H1 (cell line): Measurements from ENCODE around the gene LINGO4. TPM values are rescaled to one million over a fixed set of nuclear protein-coding genes. Genes with fewer than 3 reads are reported as not detected.

Experiments
- CTCF ChIA-PET: fragments of 300-600 bp; sonication (Branson Sonifier 250); formaldehyde crosslinking; loops from one replicate; lab custom pipeline; 2021; ENCODE audit not compliant: partially characterized antibody; lab: Charles Lee
- POLR2A ChIA-PET: fragments of 300-600 bp; sonication (Branson Sonifier 250); formaldehyde crosslinking; loops from one replicate; lab custom pipeline; 2021; ENCODE audit warnings: inconsistent platforms; ENCODE audit not compliant: partially characterized antibody; lab: Charles Lee
- DNase-seq, 2 experiments: peaks; one replicate each; pipeline versions ENCODE4 v3.0.0 to v3.0.0-alpha.2; 2010 to 2022; ENCODE audit warnings: low spot score in 2 of 2, low read depth in 1 of 2, mixed read lengths in 1 of 2
- FAIRE-seq: peaks from 2 replicates; lab custom pipeline; 2011; peaks lifted over from hg19 to GRCh38; lab: Jason Lieb, UNC
- H2AFZ ChIP-seq: 2 replicates; pipeline ENCODE4 v1.8.1; 2012; ENCODE audit warnings: low read length, inconsistent platforms
- H2AK5ac ChIP-seq: 2 replicates; pipeline ENCODE4 v1.6.1; 2013; ENCODE audit warnings: low read depth, low read length
- H2BK120ac ChIP-seq: replicated peaks from 2 replicates; pipeline ENCODE3; 2013; ENCODE audit warnings: low read depth, low read length, inconsistent platforms
- H2BK12ac ChIP-seq: 2 replicates; pipeline ENCODE4 v1.6.1; 2013; ENCODE audit warnings: low read depth, low read length
- H2BK15ac ChIP-seq: 2 replicates; pipeline ENCODE4 v1.6.1; 2013; ENCODE audit warnings: low read length
- H2BK20ac ChIP-seq: 2 replicates; pipeline ENCODE4 v1.6.1; 2013; ENCODE audit warnings: low read length
- H2BK5ac ChIP-seq: 2 replicates; pipeline ENCODE4 v1.6.1; 2013; ENCODE audit warnings: low read depth, low read length
- H3K14ac ChIP-seq: 2 replicates; pipeline ENCODE4 v1.6.1; 2013; ENCODE audit warnings: inconsistent platforms; ENCODE audit not compliant: insufficient read length
- H3K18ac ChIP-seq: 2 replicates; pipeline ENCODE4 v1.6.1; 2013; ENCODE audit warnings: low read length; ENCODE audit errors: extremely low read depth
- H3K23ac ChIP-seq: 2 replicates; pipeline ENCODE4 v1.6.1; 2013; ENCODE audit warnings: inconsistent platforms; ENCODE audit not compliant: insufficient read length
- H3K23me2 ChIP-seq: 2 replicates; pipeline ENCODE4 v1.6.1; 2013; ENCODE audit warnings: low read depth, low read length
- H3K27ac ChIP-seq: 2 replicates; pipeline ENCODE4 v1.6.1; 2011; ENCODE audit warnings: low read depth, low read length, inconsistent platforms
- H3K27me3 ChIP-seq, 4 experiments: replicated peaks in 1 of 4; 1 replicate in 1 of 4; 2 replicates in 3 of 4; pipeline versions ENCODE4 v1.6.1 to v1.8.1; 2011 to 2013; ENCODE audit warnings: low read length in 3 of 4, mild to moderate bottlenecking in 3 of 4, inconsistent platforms in 2 of 4, mixed read lengths in 2 of 4, moderate library complexity in 1 of 4; ENCODE audit not compliant: control insufficient read depth in 3 of 4, insufficient read depth in 3 of 4; ENCODE audit errors: extremely low read depth in 1 of 4
- H3K36me3 ChIP-seq, 4 experiments: 2 replicates each; pipeline versions ENCODE4 v1.6.1 to v1.8.1; 2011 to 2013; ENCODE audit warnings: mild to moderate bottlenecking in 4 of 4, low read length in 3 of 4, moderate library complexity in 2 of 4, control low read depth in 1 of 4, inconsistent platforms in 1 of 4; ENCODE audit not compliant: insufficient read depth in 4 of 4, control insufficient read depth in 2 of 4
- H3K4ac ChIP-seq: replicated peaks from 2 replicates; pipeline ENCODE3; 2013; ENCODE audit warnings: low read length, low read depth, mixed read lengths, inconsistent platforms; ENCODE audit not compliant: insufficient read length
- H3K4me1 ChIP-seq, 4 experiments: replicated peaks in 1 of 4; 1 replicate in 1 of 4; 2 replicates in 3 of 4; pipeline versions ENCODE4 v1.6.1 to v1.8.1; 2011 to 2013; ENCODE audit warnings: low read length in 3 of 4, inconsistent platforms in 2 of 4, mixed read lengths in 1 of 4; ENCODE audit not compliant: insufficient read depth in 4 of 4, control insufficient read depth in 3 of 4
- H3K4me2 ChIP-seq, 2 experiments: 2 replicates each; pipeline versions ENCODE4 v1.6.1 to v1.8.1; 2011 to 2013; ENCODE audit warnings: low read depth in 2 of 2, low read length in 2 of 2, control low read depth in 1 of 2, inconsistent platforms in 1 of 2, mild to moderate bottlenecking in 1 of 2; ENCODE audit not compliant: insufficient read depth in 1 of 2
- H3K4me3 ChIP-seq, 4 experiments: fragments of 200-600, 300-600 bp in 1 of 4; sonication (generic), shearing (Covaris generic), sonication (Bioruptor Twin) in 1 of 4; 2 replicates each; pipeline versions ENCODE4 v1.5.1 to v1.8.1; 2011 to 2016; ENCODE audit warnings: low read length in 4 of 4, low read depth in 3 of 4, control low read depth in 2 of 4, inconsistent platforms in 2 of 4, mild to moderate bottlenecking in 2 of 4, mixed read lengths in 1 of 4, moderate library complexity in 1 of 4; ENCODE audit not compliant: insufficient read depth in 2 of 4; ENCODE audit errors: extremely low read depth in 1 of 4
- H3K56ac ChIP-seq: replicated peaks from 2 replicates; pipeline ENCODE3; 2013; ENCODE audit warnings: low read depth, mild to moderate bottlenecking, mixed read lengths, low read length, inconsistent platforms; ENCODE audit not compliant: insufficient read length
- H3K79me1 ChIP-seq: 2 replicates; pipeline ENCODE4 v1.6.1; 2013; ENCODE audit warnings: low read depth, low read length, control low read depth
- H3K79me2 ChIP-seq, 2 experiments: 2 replicates each; pipeline versions ENCODE4 v1.6.1 to v1.8.1; 2012 to 2013; ENCODE audit warnings: low read length in 2 of 2, mild to moderate bottlenecking in 2 of 2, inconsistent platforms in 1 of 2; ENCODE audit not compliant: insufficient read depth in 2 of 2, control insufficient read depth in 1 of 2
- H3K9ac ChIP-seq, 4 experiments: replicated peaks in 1 of 4; 1 replicate in 1 of 4; 2 replicates in 3 of 4; pipeline versions ENCODE4 v1.6.1 to v1.8.1; 2011 to 2013; ENCODE audit warnings: low read depth in 3 of 4, low read length in 3 of 4, control low read depth in 2 of 4, mild to moderate bottlenecking in 2 of 4, moderate library complexity in 2 of 4, inconsistent platforms in 1 of 4; ENCODE audit errors: extremely low read depth in 1 of 4
- H3K9me3 ChIP-seq, 2 experiments: 2 replicates each; pipeline versions ENCODE4 v1.6.1 to v1.8.1; 2012 to 2013; ENCODE audit warnings: mild to moderate bottlenecking in 2 of 2, moderate library complexity in 2 of 2, control low read depth in 1 of 2, inconsistent platforms in 1 of 2, low read depth in 1 of 2, low read length in 1 of 2, mixed read lengths in 1 of 2; ENCODE audit not compliant: insufficient read depth in 2 of 2
- H4K20me1 ChIP-seq, 2 experiments: replicated peaks in 1 of 2; 2 replicates each; pipeline versions ENCODE3 to v1.8.1; 2011 to 2013; ENCODE audit warnings: inconsistent platforms in 2 of 2, low read length in 2 of 2, mild to moderate bottlenecking in 1 of 2; ENCODE audit not compliant: insufficient read depth in 2 of 2, control insufficient read depth in 1 of 2
- H4K5ac ChIP-seq: 2 replicates; pipeline ENCODE4 v1.6.1; 2013; ENCODE audit warnings: low read length, low read depth, mixed read lengths, inconsistent platforms; ENCODE audit not compliant: insufficient read length
- H4K8ac ChIP-seq: 2 replicates; pipeline ENCODE4 v1.8.0; 2013; ENCODE audit warnings: mild to moderate bottlenecking, moderate library complexity, low read length, inconsistent platforms; ENCODE audit not compliant: insufficient read depth; ENCODE audit errors: extremely low read depth
- H4K91ac ChIP-seq: replicated peaks from 2 replicates; pipeline ENCODE3; 2013; ENCODE audit warnings: low read length, mixed read lengths, inconsistent platforms; ENCODE audit not compliant: insufficient read length
- CBX5 ChIP-seq: fragments of 300-800, 300-1000 bp; sonication (generic); IDR thresholded peaks from 2 replicates; pipeline ENCODE4 v1.7.1; 2016; ENCODE audit warnings: antibody characterized with exemption, low read length, low read depth
- EZH2 ChIP-seq: fragments of 200-600 bp; sonication (generic); IDR thresholded peaks from 2 replicates; pipeline ENCODE4 v1.7.1; 2012; ENCODE audit warnings: low read depth, mild to moderate bottlenecking, moderate library complexity, low read length, inconsistent platforms; ENCODE audit not compliant: severe bottlenecking
- KDM5A ChIP-seq: fragments of 200-600 bp; IDR thresholded peaks from 2 replicates; pipeline ENCODE4 v1.7.1; 2012; ENCODE audit warnings: mild to moderate bottlenecking, low read length, inconsistent platforms, mixed read lengths
- SP4 ChIP-seq: IDR thresholded peaks from 2 replicates; pipeline ENCODE4 v1.6.1; 2012; ENCODE audit warnings: low read length, inconsistent platforms
- TAF1 ChIP-seq: IDR thresholded peaks from 2 replicates; pipeline ENCODE4 v1.6.1; 2011; ENCODE audit warnings: mild to moderate bottlenecking, low read depth, low read length
- TBP ChIP-seq: IDR thresholded peaks from 2 replicates; pipeline ENCODE4 v1.6.1; 2011; ENCODE audit warnings: low read depth, low read length, improper control_type of control experiment
- WGBS, 2 experiments: shearing (Covaris generic) in 1 of 2; methylation state at CpG; one replicate each; pipeline versions ENCODE4 v1.1.6 to v1.1.7; 2013 to 2015; ENCODE audit warnings: low lambda C conversion rate in 2 of 2, mixed read lengths in 2 of 2, inconsistent platforms in 1 of 2, low coverage in 1 of 2, missing lambda C conversion rate in 1 of 2; ENCODE audit not compliant: insufficient replicate concordance in 2 of 2, insufficient coverage in 1 of 2, insufficient read length in 1 of 2; ENCODE audit errors: extremely low coverage in 1 of 2, missing lambda C conversion rate in 1 of 2; 5-methylcytosine and 5-hydroxymethylcytosine counted together
- polyA plus RNA-seq, 7 experiments: library from polyadenylated mRNA; depleted of rRNA in 3 of 7; stranded (reverse) in 5 of 7; unstranded in 2 of 7; fragments of >200 nt in 5 of 7; fragments of 200-250 nt in 2 of 7; gene quantifications; 1 replicate in 5 of 7; 2 replicates in 1 of 7; 4 replicates in 1 of 7; pipeline versions ENCODE4 v1.2.1 to v1.2.3, GENCODE V29; 2011 to 2013; ENCODE audit warnings: missing spikeins in 2 of 7, mixed read lengths in 2 of 7
- total RNA-seq: library from RNA; stranded (reverse); fragmentation: NEBNext Ultra II Directional; extraction: Animal tissue kit (Norgen Biotek cat#: 25700); gene quantifications from 2 replicates; pipeline ENCODE4 v1.2.1, GENCODE V29; 2021

LINGO4 gene
- total and polyA plus RNA-seq, 2 of the 8 experiments (the other 6 are each of a cell fraction or from before 2014, with no cell fraction given), result 0.03 TPM; not detected in 1

GRCh38 chr1:151800830-151801229, 4.4 kb downstream of the LINGO4 start:
- no peaks in the 10 kb centered on the region for H4K20me1 ChIP-seq
- WGBS, 2 experiments, result 91% methylated on average over 8 of the region's 8 CpGs; no CpG with 5 or more reads in 1 of the 2 experiments
- H4K91ac ChIP-seq, result no peak overlapping the region
- H2AK5ac ChIP-seq, result no peak overlapping the region
- H2BK120ac ChIP-seq, result no peak overlapping the region
- H3K4me3 ChIP-seq, result no peak overlapping the region
- peaks cover 0 to 3% (median 1%) of the 10 kb centered on the region in 4 experiments; a peak in 1 of 7 replicates for H3K27me3 ChIP-seq
- H3K23me2 ChIP-seq, result no peaks in the 10 kb centered on the region
- H2BK12ac ChIP-seq, result no peak overlapping the region
- no peak overlapping the region for H3K27ac ChIP-seq
- CTCF ChIA-PET, result no interaction called here
- no peak overlapping the region for H2BK15ac ChIP-seq
- no peaks in the 10 kb centered on the region for H3K36me3 ChIP-seq
- no peak overlapping the region for H2BK20ac ChIP-seq
- FAIRE-seq (no peak), DNase-seq (no peak)
- H3K79me1 ChIP-seq, result no peaks in the 10 kb centered on the region
- H3K9ac ChIP-seq, result no peak overlapping the region
- no peak overlapping the region for H2AFZ ChIP-seq
- H3K23ac ChIP-seq, result no peak overlapping the region
- POLR2A ChIA-PET, result interaction anchor here (0.8 kb wide), 1 partner anchor 284 kb away, joined by 4 read pairs; no protein-coding TSS in a partner anchor
- no peak overlapping the region for H2BK5ac ChIP-seq
- no peak overlapping the region for H3K14ac ChIP-seq
- H4K5ac ChIP-seq, result no peak overlapping the region
- no peak overlapping the region; the same call in 1 of the 2 replicates for H4K8ac ChIP-seq
- no peaks in the 10 kb centered on the region for H3K9me3 ChIP-seq
- no peaks in the 10 kb centered on the region; a peak in 1 of 7 replicates for H3K4me1 ChIP-seq
- no peak overlapping the region for H3K4ac ChIP-seq
- no peak overlapping the region for H3K56ac ChIP-seq
- no peaks in the 10 kb centered on the region for H3K79me2 ChIP-seq
- no peak overlapping the region for H3K18ac ChIP-seq
- TF ChIP-seq SP4 (no peak), CBX5 (no peak), TBP (no peak), KDM5A (no peak), TAF1 (no peak), EZH2 (no peak)
- H3K4me2 ChIP-seq, result no peak overlapping the region
